Activated naive CD4-positive, alpha-beta T cell treated with anti-CD3 and anti-CD28 coated beads for 36 hours (primary cell): ENCODE data around the gene DLL4. TPM values are rescaled to one million over a fixed set of nuclear protein-coding genes. Genes with fewer than 3 reads are reported as not detected.

Experiments used
- CTCF ChIA-PET: fragments of 350-600 bp; sonication (Branson Sonifier 250); formaldehyde crosslinking; loops from one replicate; lab custom pipeline; 2021; ENCODE audit warnings: antibody characterized with exemption; lab: Charles Lee
- DNase-seq: peaks from one replicate; pipeline ENCODE4 v3.0.0-alpha.2; 2020
- H3K27ac Mint-ChIP-seq: one replicate; pipeline ENCODE4 v1.8.0; 2021; ENCODE audit warnings: mild to moderate bottlenecking, mixed read lengths
- H3K27me3 Mint-ChIP-seq: one replicate; pipeline ENCODE4 v1.8.0; 2021; ENCODE audit warnings: low read depth, mixed read lengths
- H3K36me3 Mint-ChIP-seq: one replicate; pipeline ENCODE4 v1.8.0; 2021; ENCODE audit warnings: low read depth, mixed read lengths
- H3K4me1 Mint-ChIP-seq: one replicate; pipeline ENCODE4 v1.8.0; 2021; ENCODE audit warnings: low read depth, mixed read lengths
- H3K4me3 Mint-ChIP-seq: one replicate; pipeline ENCODE4 v1.8.0; 2021; ENCODE audit warnings: mild to moderate bottlenecking, moderate library complexity, mixed read lengths
- H3K9me3 Mint-ChIP-seq: one replicate; pipeline ENCODE4 v1.8.0; 2021; ENCODE audit warnings: mixed read lengths
- intact Hi-C: fragments of 100-400 bp; cut with micrococcal nuclease; formaldehyde crosslinking; loops from one replicate; pipeline ENCODE4 v1.15.1; 2023
- total RNA-seq, 2 experiments: library from RNA; stranded (reverse); gene quantifications; one replicate each; pipeline ENCODE4 v1.2.3, GENCODE V29; 2021

DLL4 gene
- total RNA-seq, 2 experiments from 2014 or later: 0.14 TPM; not detected in 1

DNA sequence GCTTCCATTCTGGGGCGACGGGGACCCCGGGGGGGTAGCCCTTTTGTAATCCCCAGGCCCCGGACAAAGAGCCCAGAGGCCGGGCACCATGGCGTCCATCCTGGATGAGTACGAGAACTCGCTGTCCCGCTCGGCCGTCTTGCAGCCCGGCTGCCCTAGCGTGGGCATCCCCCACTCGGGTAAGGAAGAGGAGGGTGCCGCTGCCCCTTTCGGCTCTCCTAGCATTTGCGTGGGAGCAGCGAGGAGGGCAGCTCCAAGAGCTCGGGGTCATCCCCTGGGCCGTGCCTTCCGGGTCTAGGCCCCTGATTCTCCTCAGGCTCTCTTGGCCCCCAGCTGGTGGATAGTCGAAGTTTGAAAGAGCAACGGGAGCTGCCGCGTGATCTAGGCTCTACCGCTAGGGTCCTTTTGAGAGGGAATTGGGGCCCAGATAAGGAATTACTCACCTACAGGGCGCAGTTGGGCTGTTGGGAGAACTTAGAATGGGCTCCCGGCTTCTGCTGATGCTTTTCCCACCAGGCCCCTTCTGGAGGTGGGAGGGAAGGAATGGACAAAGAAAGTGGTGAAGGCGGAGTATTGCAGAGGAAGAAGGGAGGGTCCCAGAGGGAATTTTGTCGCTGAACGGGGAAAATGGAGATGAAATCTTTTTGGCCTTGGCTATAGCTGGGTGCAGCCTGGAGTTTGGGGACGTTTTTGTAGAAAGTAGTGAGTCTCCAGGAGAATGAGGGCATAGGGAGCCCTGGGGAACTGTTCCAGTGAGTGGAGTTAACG, 34.3 kb upstream of the DLL4 start:
- Mint-ChIP-seq H3K27me3 (no peaks in the 10 kb centered on the region), H3K4me1 (peaks cover 28% of the 10 kb centered on the region), H3K36me3 (peaks cover 11% of the 10 kb centered on the region), H3K27ac (peak overlapping the region; percentile 79), H3K9me3 (no peaks in the 10 kb centered on the region), H3K4me3 (peak overlapping the region; percentile 97)
- CTCF ChIA-PET: interaction anchor here (0.6 to 15.7 kb wide), 33 partner anchors 8 to 518 kb away, joined by 3 to 393 read pairs (median 4); partner anchors contain the start of genes CHAC1, DLL4, PPP1R14D and RAD51
- intact Hi-C loops: loop anchor here (1.0 to 2.0 kb wide), 11 partner anchors 17 to 326 kb away; partner anchors contain the start of genes DNAJC17, INO80, KNL1 and RAD51
- peak; percentile 60 for DNase-seq

DNA sequence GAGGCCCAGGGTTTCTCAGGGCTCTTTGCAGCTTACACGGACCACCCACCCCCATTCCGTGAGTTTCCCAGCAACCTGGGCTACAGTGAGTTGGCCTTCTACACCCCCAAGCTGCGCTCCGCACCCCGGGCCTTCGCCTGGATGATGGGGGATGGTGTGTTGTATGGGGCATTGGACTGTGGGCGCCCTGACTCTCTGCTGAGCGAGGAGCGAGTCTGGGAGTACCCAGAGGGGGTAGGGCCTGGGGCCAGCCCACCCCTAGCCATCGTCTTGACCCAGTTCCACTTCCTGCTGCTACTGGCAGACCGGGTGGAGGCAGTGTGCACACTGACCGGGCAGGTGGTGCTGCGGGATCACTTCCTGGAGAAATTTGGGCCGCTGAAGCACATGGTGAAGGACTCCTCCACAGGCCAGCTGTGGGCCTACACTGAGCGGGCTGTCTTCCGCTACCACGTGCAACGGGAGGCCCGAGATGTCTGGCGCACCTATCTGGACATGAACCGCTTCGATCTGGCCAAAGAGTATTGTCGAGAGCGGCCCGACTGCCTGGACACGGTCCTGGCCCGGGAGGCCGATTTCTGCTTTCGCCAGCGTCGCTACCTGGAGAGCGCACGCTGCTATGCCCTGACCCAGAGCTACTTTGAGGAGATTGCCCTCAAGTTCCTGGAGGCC, 29.5 kb upstream of the DLL4 start:
- Mint-ChIP-seq H3K27ac (no peak overlapping the region), H3K27me3 (no peaks in the 10 kb centered on the region), H3K36me3 (peaks cover 18% of the 10 kb centered on the region), H3K4me3 (no peak overlapping the region), H3K9me3 (no peaks in the 10 kb centered on the region), H3K4me1 (peaks cover 27% of the 10 kb centered on the region)
- CTCF ChIA-PET: interaction anchor here (0.5 to 15.7 kb wide), 6 partner anchors 19 to 331 kb away, joined by 3 to 393 read pairs (median 4); partner anchors contain the start of gene RPUSD2
- intact Hi-C loops: no loop called here
- no peak for DNase-seq

GRCh38 chr15:40900256-40901052, 28.7 kb upstream of the DLL4 start:
- Mint-ChIP-seq H3K4me1 (peaks cover 21% of the 10 kb centered on the region), H3K4me3 (no peak overlapping the region), H3K9me3 (no peaks in the 10 kb centered on the region), H3K36me3 (peaks cover 18% of the 10 kb centered on the region), H3K27ac (no peak overlapping the region), H3K27me3 (no peaks in the 10 kb centered on the region)
- CTCF ChIA-PET: interaction anchor here (0.6 to 15.7 kb wide), 5 partner anchors 30 to 331 kb away, joined by 3 to 393 read pairs (median 4); partner anchors contain the start of gene RPUSD2
- no peak for DNase-seq
- intact Hi-C loops: no loop called here

GRCh38 chr15:40901053-40901443, 28.1 kb upstream of the DLL4 start:
- Mint-ChIP-seq H3K4me3 (no peak overlapping the region), H3K27me3 (no peaks in the 10 kb centered on the region), H3K36me3 (peaks cover 18% of the 10 kb centered on the region), H3K9me3 (no peaks in the 10 kb centered on the region), H3K4me1 (peaks cover 15% of the 10 kb centered on the region), H3K27ac (no peak overlapping the region)
- CTCF ChIA-PET: interaction anchor here (1.0 to 15.7 kb wide), 4 partner anchors 44 to 284 kb away, joined by 4 to 393 read pairs (median 42); no protein-coding TSS in a partner anchor
- DNase-seq: no peak
- intact Hi-C loops: no loop called here

- CTCF ChIA-PET: interaction anchor here (0.6 to 15.7 kb wide), 22 partner anchors 8 to 343 kb away, joined by 3 to 393 read pairs (median 5); partner anchors contain the start of genes CCDC32, DLL4, RHOV and VPS18
- no peak overlapping the region for H3K27ac Mint-ChIP-seq
- intact Hi-C loops: no loop called here
Measured at GRCh38 chr15:40902605-40903561, 26.3 kb upstream of the DLL4 start.

DNA sequence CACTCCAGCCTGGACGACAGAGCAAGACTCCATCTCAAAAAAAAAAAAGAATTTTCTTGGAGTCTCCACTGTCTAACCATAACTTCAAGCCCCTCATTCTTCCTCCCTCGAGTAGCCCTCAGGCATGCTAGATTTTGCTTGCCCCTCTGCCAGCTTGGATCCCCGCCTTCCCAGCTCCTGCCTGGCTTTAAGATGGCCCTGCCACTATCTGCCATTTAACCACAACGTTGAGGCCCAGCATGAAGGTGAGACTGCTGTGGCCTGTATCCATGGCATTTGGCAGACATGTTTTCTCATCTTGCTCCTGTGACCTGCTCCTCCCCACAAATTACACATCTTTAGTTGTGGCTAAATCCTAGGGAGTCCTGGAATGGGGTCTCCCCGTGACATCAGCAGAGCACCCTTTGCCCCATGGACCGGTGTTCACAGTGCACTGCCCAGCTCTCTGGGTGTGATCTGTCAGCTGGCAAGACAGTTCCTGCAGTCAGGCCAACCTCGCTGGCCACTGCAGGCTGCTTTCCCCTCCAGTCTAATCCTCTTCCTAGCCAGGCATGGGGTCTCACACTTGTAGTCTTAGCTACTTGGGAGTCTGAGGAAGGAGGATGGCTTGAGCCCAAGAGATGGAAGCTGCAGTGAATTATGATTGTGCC, 24.5 kb upstream of the DLL4 start:
- Mint-ChIP-seq H3K27me3 (no peaks in the 10 kb centered on the region), H3K4me3 (no peak overlapping the region)

More at GRCh38 chr15:40902605-40903561, 26.3 kb upstream of the DLL4 start:
- Mint-ChIP-seq H3K27me3 (no peaks in the 10 kb centered on the region), H3K9me3 (no peaks in the 10 kb centered on the region), H3K4me1 (peaks cover 21% of the 10 kb centered on the region), H3K4me3 (no peak overlapping the region), H3K36me3 (peaks cover 13% of the 10 kb centered on the region)
- DNase-seq: no peak

DNA sequence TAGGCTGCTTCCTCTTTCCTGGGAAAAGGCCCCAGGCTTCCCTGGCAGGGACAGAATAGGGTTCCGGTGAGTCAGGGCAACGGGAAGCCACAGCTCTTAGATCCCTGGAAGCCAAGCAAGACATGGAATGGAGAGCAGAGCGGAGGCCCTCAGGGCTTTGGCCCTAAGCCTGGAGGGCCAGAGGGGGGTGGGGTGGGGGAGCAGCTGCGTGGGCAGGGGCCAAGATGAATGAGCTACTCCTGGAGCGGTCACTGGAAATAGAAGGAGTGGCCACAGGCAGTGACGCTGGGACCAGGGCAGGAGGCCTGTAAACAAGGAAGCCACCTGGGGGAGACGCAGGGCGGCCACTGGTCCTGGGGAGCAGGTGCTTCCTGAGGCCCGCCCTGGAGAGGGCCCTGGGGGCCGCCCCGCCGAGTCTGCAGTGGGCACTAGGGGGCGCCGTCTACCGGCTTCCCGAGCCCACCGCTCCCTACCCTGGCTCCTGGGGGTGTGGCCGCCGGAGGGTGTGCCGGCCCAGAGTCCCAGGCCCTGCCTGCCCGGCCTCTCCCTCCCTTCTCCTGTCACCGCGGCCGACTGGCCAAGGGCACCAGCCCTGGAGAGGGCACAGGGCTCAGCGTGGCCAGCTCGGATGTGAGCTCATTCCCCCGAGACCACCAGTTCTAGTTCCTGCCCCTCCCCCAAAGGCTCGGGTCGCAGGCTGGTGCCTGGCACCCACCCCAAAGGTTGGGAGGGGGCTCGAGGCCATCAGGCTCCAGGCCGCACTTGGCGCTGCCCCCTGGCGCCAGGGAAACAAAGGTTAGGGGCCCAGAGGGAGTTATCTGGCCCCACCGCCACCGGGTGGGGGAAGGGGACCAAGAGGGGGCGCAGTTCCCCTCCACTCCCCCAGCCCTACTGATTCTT, 22.8 kb upstream of the DLL4 start:
- intact Hi-C loops: loop anchor here (1.0 to 5.0 kb wide), 2 partner anchors 376 to 426 kb away; partner anchors contain the start of genes NUSAP1 and OIP5
- Mint-ChIP-seq H3K4me3 (peak overlapping the region; percentile 73), H3K9me3 (no peaks in the 10 kb centered on the region), H3K4me1 (peaks cover 21% of the 10 kb centered on the region), H3K27me3 (no peaks in the 10 kb centered on the region), H3K27ac (peak overlapping the region; percentile 24), H3K36me3 (peaks cover 5% of the 10 kb centered on the region)
- peak; percentile 87 for DNase-seq
- CTCF ChIA-PET: interaction anchor here (0.5 to 15.7 kb wide), 26 partner anchors 10 to 290 kb away, joined by 3 to 393 read pairs (median 4); partner anchors contain the start of genes CHAC1, DLL4 and VPS18

More for the DNA sequence above, 24.5 kb upstream of the DLL4 start:
- Mint-ChIP-seq H3K9me3 (no peaks in the 10 kb centered on the region), H3K27ac (no peak overlapping the region), H3K36me3 (peaks cover 8% of the 10 kb centered on the region), H3K4me1 (peaks cover 23% of the 10 kb centered on the region)
- intact Hi-C loops: loop anchor here (1.0 to 5.0 kb wide), 5 partner anchors 36 to 378 kb away; partner anchors contain the start of gene CHAC1
- CTCF ChIA-PET: interaction anchor here (0.6 to 15.7 kb wide), 36 partner anchors 9 to 790 kb away, joined by 3 to 393 read pairs (median 4); partner anchors contain the start of genes CHAC1, CHP1, DLL4 and EXD1
- DNase-seq: no peak

GRCh38 chr15:40906991-40907802, 21.9 kb upstream of the DLL4 start:
- peak overlapping the region; percentile 73 for H3K4me3 Mint-ChIP-seq
- CTCF ChIA-PET: interaction anchor here (0.5 to 15.7 kb wide), 23 partner anchors 10 to 324 kb away, joined by 3 to 393 read pairs (median 4); partner anchors contain the start of genes CHAC1, CHP1, DLL4 and VPS18

DNA sequence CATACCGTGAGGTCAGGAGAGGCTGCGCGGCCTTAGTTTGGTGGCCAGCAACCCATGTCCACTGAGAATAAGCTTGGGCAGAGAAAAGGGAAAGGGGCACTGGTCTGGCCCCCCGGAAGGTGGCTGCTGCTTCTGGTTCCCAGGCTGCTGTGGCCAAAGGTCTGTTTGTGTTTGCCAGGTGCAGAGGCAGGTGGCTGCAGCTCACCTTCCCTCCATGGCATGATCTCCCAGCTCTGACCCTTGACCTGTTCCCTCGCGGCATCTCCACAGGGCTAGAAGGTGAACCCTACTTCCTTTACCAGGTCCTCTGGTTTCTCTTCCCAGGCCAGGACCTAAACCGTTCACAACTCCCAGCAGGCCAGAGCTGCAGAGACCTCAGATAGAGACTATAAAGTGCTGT, 21.0 kb upstream of the DLL4 start:
- Mint-ChIP-seq H3K9me3 (no peaks in the 10 kb centered on the region), H3K36me3 (peaks cover 5% of the 10 kb centered on the region), H3K4me3 (no peak overlapping the region), H3K27ac (peak overlapping the region; percentile 50), H3K27me3 (no peaks in the 10 kb centered on the region), H3K4me1 (peaks cover 16% of the 10 kb centered on the region)
- DNase-seq: no peak
- CTCF ChIA-PET: interaction anchor here (0.7 to 15.7 kb wide), 10 partner anchors 9 to 277 kb away, joined by 3 to 393 read pairs (median 43); partner anchors contain the start of genes DLL4 and VPS18
- intact Hi-C loops: loop anchor here (5.0 kb wide), 1 partner anchor 374 kb away; no protein-coding TSS in a partner anchor

More at GRCh38 chr15:40906991-40907802, 21.9 kb upstream of the DLL4 start:
- peaks cover 21% of the 10 kb centered on the region for H3K4me1 Mint-ChIP-seq
- DNase-seq: peak; percentile 75
- H3K27ac Mint-ChIP-seq: peak overlapping the region; percentile 81
- no peaks in the 10 kb centered on the region for H3K27me3 Mint-ChIP-seq
- H3K36me3 Mint-ChIP-seq: peaks cover 5% of the 10 kb centered on the region
- H3K9me3 Mint-ChIP-seq: no peaks in the 10 kb centered on the region
- intact Hi-C loops: loop anchor here (1.0 to 5.0 kb wide), 3 partner anchors 21 to 425 kb away; partner anchors contain the start of genes NUSAP1 and OIP5
